DND-41 (cell line): Measurements from ENCODE around the gene SMIM11.

Experiments
- ATAC-seq: fragments of 200-7000 bp; cut with Tn5 transposase; 3 replicates; pipeline ENCODE4 v1.9.1; 2021; ENCODE audit warnings: low read depth; ENCODE audit not compliant: insufficient read depth
- DNase-seq: peaks from one replicate; pipeline ENCODE4 v3.0.0-alpha.2; 2020
- H2AFZ ChIP-seq: 2 replicates; pipeline ENCODE4 v1.6.0; 2012; ENCODE audit warnings: low read depth, low read length
- H3K27ac ChIP-seq: 2 replicates; pipeline ENCODE4 v1.5.1; 2012; ENCODE audit warnings: low read length, inconsistent platforms
- H3K27me3 ChIP-seq: fragments of 200-600 bp; sonication (generic); 2 replicates; pipeline ENCODE4 v1.6.0; 2012; ENCODE audit warnings: low read length, mild to moderate bottlenecking, inconsistent platforms; ENCODE audit not compliant: insufficient read depth, poor library complexity
- H3K36me3 ChIP-seq: 2 replicates; pipeline ENCODE4 v1.5.1; 2012; ENCODE audit warnings: low read length, inconsistent platforms; ENCODE audit not compliant: insufficient read depth
- H3K4me1 ChIP-seq: 2 replicates; pipeline ENCODE4 v1.5.1; 2012; ENCODE audit warnings: mild to moderate bottlenecking, low read length; ENCODE audit not compliant: insufficient read depth
- H3K4me2 ChIP-seq: 2 replicates; pipeline ENCODE4 v1.6.0; 2012; ENCODE audit warnings: mild to moderate bottlenecking, moderate library complexity, low read length, inconsistent platforms; ENCODE audit not compliant: insufficient read depth
- H3K4me3 ChIP-seq, 2 experiments: fragments of 200-600 bp in 1 of 2; shearing (Covaris generic) in 1 of 2; 2 replicates each; pipeline ENCODE4 v1.5.1; 2012 to 2016; ENCODE audit warnings: inconsistent platforms in 2 of 2, low read length in 2 of 2, mild to moderate bottlenecking in 2 of 2, low read depth in 1 of 2, moderate library complexity in 1 of 2
- H3K79me2 ChIP-seq: 2 replicates; pipeline ENCODE4 v1.6.0; 2012; ENCODE audit warnings: low read length, inconsistent platforms; ENCODE audit not compliant: insufficient read depth
- H3K9ac ChIP-seq: 2 replicates; pipeline ENCODE4 v1.6.0; 2012; ENCODE audit warnings: low read depth, mild to moderate bottlenecking, inconsistent platforms, low read length, moderate library complexity
- H3K9me3 ChIP-seq: 2 replicates; pipeline ENCODE4 v1.5.1; 2012; ENCODE audit warnings: low read length, moderate library complexity, mild to moderate bottlenecking, inconsistent platforms; ENCODE audit not compliant: insufficient read depth, severe bottlenecking
- H4K20me1 ChIP-seq: 2 replicates; pipeline ENCODE4 v1.6.0; 2012; ENCODE audit warnings: low read length; ENCODE audit not compliant: insufficient read depth
- CTCF ChIP-seq: IDR thresholded peaks from 2 replicates; pipeline ENCODE4 v1.5.1; 2012; ENCODE audit warnings: borderline replicate concordance, low read length, moderate library complexity, mild to moderate bottlenecking; ENCODE audit not compliant: poor library complexity, severe bottlenecking; ENCODE audit errors: extremely low read depth
- EZH2 ChIP-seq: IDR thresholded peaks from 3 replicates; pipeline ENCODE4 v1.6.1; 2012; ENCODE audit warnings: borderline replicate concordance, low read depth, mild to moderate bottlenecking, moderate library complexity, low read length, inconsistent platforms; ENCODE audit not compliant: severe bottlenecking

Gene SMIM11

DNA sequence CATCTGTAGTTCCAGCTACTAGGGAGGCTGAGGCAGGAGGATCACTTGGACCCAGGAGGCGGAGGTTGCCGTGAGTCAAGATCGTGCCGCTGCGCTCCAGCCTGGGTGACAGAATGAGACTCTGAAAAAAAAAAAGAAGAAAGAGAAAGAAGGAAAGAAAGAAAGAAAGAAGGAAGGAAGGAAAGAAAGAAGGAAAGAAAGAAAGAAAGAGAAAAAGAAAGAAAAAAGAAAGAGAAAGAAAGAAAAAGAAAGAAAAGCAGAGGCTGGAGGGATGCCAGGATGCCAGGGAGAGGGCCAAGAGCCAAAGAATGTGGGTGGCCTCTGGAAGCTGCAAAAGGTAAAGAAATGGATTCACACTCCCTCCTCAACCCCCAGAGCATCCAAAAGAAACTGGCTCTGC, 19.7 kb upstream of the SMIM11 start:
- TF ChIP-seq CTCF (no peak), EZH2 (no peak)
- H3K27me3 ChIP-seq: no peaks in the 10 kb centered on the region
- no peaks in the 10 kb centered on the region for H3K36me3 ChIP-seq
- DNase-seq: no peak
- no peak overlapping the region for H3K27ac ChIP-seq
- no peak overlapping the region for H3K4me3 ChIP-seq
- H2AFZ ChIP-seq: no peak overlapping the region
- H3K9me3 ChIP-seq: no peaks in the 10 kb centered on the region
- no peak for ATAC-seq
- H3K79me2 ChIP-seq: no peaks in the 10 kb centered on the region
- no peak overlapping the region for H3K4me2 ChIP-seq
- H3K4me1 ChIP-seq: no peaks in the 10 kb centered on the region
- no peak overlapping the region for H3K9ac ChIP-seq
- H4K20me1 ChIP-seq: no peaks in the 10 kb centered on the region

GRCh38 chr21:34357889-34358288, 17.4 kb upstream of the SMIM11 start:
- Histone ChIP-seq H3K27ac (no peak overlapping the region), H3K27me3 (no peaks in the 10 kb centered on the region), H4K20me1 (no peaks in the 10 kb centered on the region), H2AFZ (no peak overlapping the region), H3K4me3 (no peak overlapping the region), H3K79me2 (no peaks in the 10 kb centered on the region), H3K4me2 (no peak overlapping the region), H3K36me3 (no peaks in the 10 kb centered on the region), H3K9ac (no peak overlapping the region), H3K4me1 (peaks cover 12% of the 10 kb centered on the region), H3K9me3 (no peaks in the 10 kb centered on the region)
- TF ChIP-seq CTCF: no peak
- no peak for TF ChIP-seq EZH2
- no peak for ATAC-seq
- DNase-seq: no peak

- no peak for TF ChIP-seq EZH2
- TF ChIP-seq CTCF: no peak
- H3K4me3 ChIP-seq: no peak overlapping the region
- DNase-seq: no peak
- no peaks in the 10 kb centered on the region for H3K36me3 ChIP-seq
- H3K27me3 ChIP-seq: no peaks in the 10 kb centered on the region
- no peak overlapping the region for H3K27ac ChIP-seq
- no peaks in the 10 kb centered on the region for H4K20me1 ChIP-seq
- H3K9ac ChIP-seq: no peak overlapping the region
- ATAC-seq: no peak
- H3K4me2 ChIP-seq: no peak overlapping the region
- no peaks in the 10 kb centered on the region for H3K79me2 ChIP-seq
- no peak overlapping the region for H2AFZ ChIP-seq
- H3K9me3 ChIP-seq: no peaks in the 10 kb centered on the region
- peaks cover 12% of the 10 kb centered on the region for H3K4me1 ChIP-seq
Measured at GRCh38 chr21:34358866-34359265, 16.4 kb upstream of the SMIM11 start.

DNA sequence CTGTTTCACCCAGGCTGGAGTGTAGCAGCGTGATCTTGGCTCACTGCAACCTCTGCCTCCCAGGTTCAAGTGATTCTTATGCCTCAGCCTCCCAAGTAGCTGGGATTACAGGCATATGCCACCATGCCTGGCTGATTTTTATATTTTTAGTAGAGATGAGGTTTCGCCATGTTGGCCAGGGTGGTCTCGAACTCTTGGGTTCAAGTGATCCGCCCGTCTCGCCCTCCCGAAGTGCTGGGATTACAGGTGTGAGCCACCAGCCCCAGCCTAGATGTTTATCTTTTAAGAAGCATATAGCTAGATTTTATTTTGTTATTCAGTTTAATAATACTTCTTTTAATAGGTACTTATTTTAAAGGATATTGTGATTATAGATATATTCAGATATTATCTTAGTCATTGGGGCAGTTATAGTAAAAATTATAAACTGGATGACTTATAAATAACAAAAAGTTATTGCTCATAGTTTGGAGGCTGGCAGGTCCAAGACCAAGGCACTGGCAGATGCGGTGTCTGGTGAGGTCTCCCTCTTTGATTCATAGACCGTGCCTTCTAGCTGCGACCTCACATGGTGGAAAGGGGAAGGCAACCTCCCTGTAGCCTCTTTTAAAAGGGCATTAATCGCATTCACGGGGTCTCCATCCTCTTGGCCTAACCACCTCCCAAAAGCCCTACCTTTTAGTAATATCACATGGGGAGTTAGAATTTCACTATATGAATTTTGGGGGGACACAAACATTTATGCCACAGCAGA, 14.6 kb upstream of the SMIM11 start:
- Histone ChIP-seq H3K9me3 (no peaks in the 10 kb centered on the region), H3K9ac (no peak overlapping the region), H3K27ac (no peak overlapping the region), H3K4me1 (peaks cover 12% of the 10 kb centered on the region), H4K20me1 (no peaks in the 10 kb centered on the region), H3K79me2 (no peaks in the 10 kb centered on the region), H2AFZ (no peak overlapping the region), H3K36me3 (no peaks in the 10 kb centered on the region), H3K4me3 (no peak overlapping the region), H3K4me2 (no peak overlapping the region), H3K27me3 (no peaks in the 10 kb centered on the region)
- ATAC-seq (no peak), DNase-seq (no peak)
- TF ChIP-seq EZH2 (no peak), CTCF (no peak)
